22Rv1 (cell line): ENCODE measurements around the gene C1QL4.

Source experiments
- CTCF ChIP-seq: fragments of 450-650 bp; IDR thresholded peaks from 2 replicates; pipeline ENCODE4 v1.5.1; 2017; ENCODE audit warnings: mild to moderate bottlenecking
- ZFX ChIP-seq: fragments of 450-650 bp; IDR thresholded peaks from 2 replicates; pipeline ENCODE4 v1.6.1; 2017; ENCODE audit warnings: antibody characterized with exemption, borderline replicate concordance

- TF ChIP-seq CTCF: no peak
- no peak for TF ChIP-seq ZFX
Observed at GRCh38 chr12:49293056-49293956, 43.7 kb downstream of the C1QL4 start.
